ENCODE results near the gene NACA.

Gene NACA

GRCh38 chr12:56724701-56724971, 463 bp downstream of the NACA start:
- no peak for TF ChIP-seq CTCF (conservative IDR thresholded peaks at IDR 0.05; ENCODE audit: control insufficient read depth, insufficient read depth, low read depth, low read length)
- DNase-seq (ENCODE audit: low read depth), result no peak
- H3K4me3 ChIP-seq (ENCODE audit: control insufficient read depth, low read depth, low read length), result peak overlapping the region; percentile 100

GRCh38 chr12:56723889-56724700, 1.0 kb downstream of the NACA start:
- H3K4me3 ChIP-seq (ENCODE audit: control insufficient read depth, low read depth, low read length), result peak overlapping the region; percentile 100
- no peak for TF ChIP-seq CTCF (conservative IDR thresholded peaks at IDR 0.05; ENCODE audit: control insufficient read depth, insufficient read depth, low read depth, low read length)
- peak; percentile 91 for DNase-seq (ENCODE audit: low read depth)

GRCh38 chr12:56723352-56723751, 1.7 kb downstream of the NACA start:
- DNase-seq (ENCODE audit: low read depth), result no peak
- H3K4me3 ChIP-seq (ENCODE audit: control insufficient read depth, low read depth, low read length), result peak overlapping the region; percentile 100
- no peak for TF ChIP-seq CTCF (conservative IDR thresholded peaks at IDR 0.05; ENCODE audit: control insufficient read depth, insufficient read depth, low read depth, low read length)

- H3K4me3 ChIP-seq (ENCODE audit: control insufficient read depth, low read depth, low read length), result peak overlapping the region; percentile 100
- TF ChIP-seq CTCF (conservative IDR thresholded peaks at IDR 0.05; ENCODE audit: control insufficient read depth, insufficient read depth, low read depth, low read length), result no peak
Observed at GRCh38 chr12:56722832-56723231, 2.3 kb downstream of the NACA start.

GRCh38 chr12:56721721-56722120, 3.4 kb downstream of the NACA start:
- no peak overlapping the region for H3K4me3 ChIP-seq (ENCODE audit: control insufficient read depth, low read depth, low read length)
- no peak for DNase-seq (ENCODE audit: low read depth)
- TF ChIP-seq CTCF (conservative IDR thresholded peaks at IDR 0.05; ENCODE audit: control insufficient read depth, insufficient read depth, low read depth, low read length), result no peak

More at GRCh38 chr12:56722832-56723231, 2.3 kb downstream of the NACA start:
- no peak for DNase-seq (ENCODE audit: low read depth)

GRCh38 chr12:56721216-56721615, 3.9 kb downstream of the NACA start:
- no peak for TF ChIP-seq CTCF (conservative IDR thresholded peaks at IDR 0.05; ENCODE audit: control insufficient read depth, insufficient read depth, low read depth, low read length)
- DNase-seq (ENCODE audit: low read depth), result no peak
- H3K4me3 ChIP-seq (ENCODE audit: control insufficient read depth, low read depth, low read length), result no peak overlapping the region
